T-helper 1 cell treated with Interleukin-12 subunit alpha and Interleukin-12 subunit beta and Interleukin-4 antibody, amounts not matched to agents 30 μg/mL and 1 μg/mL, for 36 hours (primary cell): Measurements from ENCODE around the gene DNAJC8.

Experiments
- H3K27ac Mint-ChIP-seq: one replicate; pipeline ENCODE4 v1.8.0; 2021; ENCODE audit warnings: mild to moderate bottlenecking, mixed read lengths
- H3K27me3 Mint-ChIP-seq: one replicate; pipeline ENCODE4 v1.8.0; 2021; ENCODE audit warnings: low read depth, mixed read lengths
- H3K36me3 Mint-ChIP-seq: one replicate; pipeline ENCODE4 v1.8.0; 2021; ENCODE audit warnings: low read depth, mixed read lengths
- H3K4me1 Mint-ChIP-seq: one replicate; pipeline ENCODE4 v1.8.0; 2021; ENCODE audit warnings: low read depth, mixed read lengths
- H3K4me3 Mint-ChIP-seq: one replicate; pipeline ENCODE4 v1.8.0; 2021; ENCODE audit warnings: mild to moderate bottlenecking, moderate library complexity, mixed read lengths
- H3K9me3 Mint-ChIP-seq: one replicate; pipeline ENCODE4 v1.8.0; 2021; ENCODE audit warnings: mixed read lengths

The DNAJC8 gene

DNA sequence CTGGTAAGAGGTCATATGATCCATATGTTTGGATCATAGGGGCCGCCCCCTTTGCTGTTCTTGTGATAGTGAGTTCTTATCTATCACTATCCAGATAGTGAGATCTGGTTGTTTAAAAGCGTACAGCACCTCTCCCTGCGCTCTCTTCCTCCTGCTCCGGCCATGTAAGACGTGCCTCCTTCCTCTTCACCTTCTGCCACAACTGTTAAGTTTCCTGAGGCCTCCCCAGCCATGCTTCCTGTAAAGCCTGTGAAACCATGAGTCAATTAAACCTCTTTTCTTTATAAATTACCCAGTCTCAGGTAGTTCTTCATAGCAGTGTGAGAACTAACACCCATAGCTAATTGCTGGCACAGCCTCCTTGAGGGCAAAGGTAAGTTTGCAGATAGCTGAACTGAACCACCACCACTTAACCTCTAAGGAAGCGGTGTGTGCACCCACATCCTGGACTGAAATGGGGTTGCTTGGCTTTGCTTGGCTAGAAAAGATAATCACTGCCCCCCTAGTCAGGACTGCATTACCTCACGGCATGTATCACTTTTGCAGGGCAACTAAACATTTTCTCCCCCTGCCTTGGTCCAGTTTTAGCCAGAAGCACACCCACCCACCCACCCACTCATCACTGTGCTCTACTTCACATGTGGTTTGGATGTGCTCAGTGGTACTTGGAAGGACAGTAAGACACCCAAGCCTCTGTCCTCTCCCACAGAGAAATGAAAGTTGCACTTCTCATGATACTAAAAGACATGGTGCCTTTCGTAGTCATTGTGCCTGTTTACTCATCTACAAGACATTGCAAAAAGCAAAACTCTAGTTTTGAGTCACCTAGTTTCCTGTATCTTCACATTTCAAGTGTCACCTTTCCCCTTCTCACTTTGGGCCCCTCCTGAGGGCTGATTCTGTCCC is 33.2 kb downstream of the DNAJC8 start:
- Mint-ChIP-seq H3K4me1 (peaks cover 52% of the 10 kb centered on the region), H3K4me3 (peak overlapping the region; percentile 84), H3K27me3 (peaks cover 11% of the 10 kb centered on the region), H3K27ac (peak overlapping the region; percentile 96), H3K36me3 (peaks cover 63% of the 10 kb centered on the region), H3K9me3 (peaks cover 4% of the 10 kb centered on the region)

DNA sequence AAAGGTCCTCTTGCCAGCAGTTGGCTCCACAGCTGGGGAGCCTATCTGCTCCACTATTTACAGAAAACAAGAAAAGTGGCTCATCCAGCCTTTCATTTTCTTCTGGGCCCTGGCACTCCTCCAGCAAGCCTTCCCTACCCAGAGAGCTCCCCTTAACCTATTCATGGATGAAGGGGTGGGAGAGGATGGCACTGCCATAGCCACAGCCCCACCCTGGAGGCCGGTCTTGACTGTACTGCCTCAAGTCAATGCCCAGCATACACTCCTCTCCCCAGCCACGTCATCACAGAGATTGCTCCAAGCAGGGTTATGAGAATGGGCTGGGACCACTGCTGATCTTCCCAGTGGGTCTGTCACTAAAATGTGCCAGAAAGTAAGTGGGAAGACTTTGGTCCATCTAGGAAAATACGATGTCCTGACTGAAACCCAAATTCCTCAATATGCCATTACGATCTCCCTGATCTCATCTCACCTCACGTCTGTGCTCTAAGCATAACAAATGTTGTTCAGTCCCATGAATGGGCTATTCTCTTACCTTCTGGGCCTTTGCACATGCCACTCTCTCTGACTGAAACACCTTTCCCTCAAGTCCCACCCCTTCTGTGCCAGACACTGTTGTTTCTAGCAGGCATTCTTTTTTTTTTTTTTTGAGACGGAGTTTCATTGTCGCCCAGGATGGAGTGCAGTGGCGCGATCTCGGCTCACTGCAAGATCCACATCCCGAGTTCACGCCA is 35.0 kb downstream of the DNAJC8 start:
- Mint-ChIP-seq H3K4me1 (peaks cover 44% of the 10 kb centered on the region), H3K27me3 (peaks cover 11% of the 10 kb centered on the region), H3K27ac (peak overlapping the region; percentile 55), H3K4me3 (peak overlapping the region; percentile 71), H3K36me3 (peaks cover 51% of the 10 kb centered on the region), H3K9me3 (peaks cover 4% of the 10 kb centered on the region)

DNA sequence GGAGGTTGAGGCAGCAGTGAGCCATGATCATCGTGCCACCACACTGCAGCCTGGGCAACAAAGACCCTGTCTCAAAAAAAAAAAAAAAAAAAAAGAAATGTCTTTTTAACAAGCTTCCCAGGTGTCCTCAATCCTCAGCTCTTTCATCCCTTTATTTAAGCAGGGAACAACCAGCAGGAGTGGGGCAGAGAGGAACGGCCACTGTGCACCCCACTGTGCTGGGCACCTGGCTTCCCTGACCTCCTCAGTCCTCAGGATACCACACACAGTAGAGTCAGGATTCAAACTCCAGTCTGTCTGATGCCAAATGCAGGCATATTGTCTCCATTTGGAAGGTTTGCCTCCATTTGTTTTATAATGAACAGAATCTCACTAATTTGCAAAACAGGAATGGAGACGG is 36.5 kb downstream of the DNAJC8 start:
- H3K36me3 Mint-ChIP-seq: peaks cover 47% of the 10 kb centered on the region
- peaks cover 4% of the 10 kb centered on the region for H3K9me3 Mint-ChIP-seq
- H3K4me1 Mint-ChIP-seq: peaks cover 41% of the 10 kb centered on the region
- H3K27ac Mint-ChIP-seq: no peak overlapping the region
- peaks cover 11% of the 10 kb centered on the region for H3K27me3 Mint-ChIP-seq
- no peak overlapping the region for H3K4me3 Mint-ChIP-seq

DNA sequence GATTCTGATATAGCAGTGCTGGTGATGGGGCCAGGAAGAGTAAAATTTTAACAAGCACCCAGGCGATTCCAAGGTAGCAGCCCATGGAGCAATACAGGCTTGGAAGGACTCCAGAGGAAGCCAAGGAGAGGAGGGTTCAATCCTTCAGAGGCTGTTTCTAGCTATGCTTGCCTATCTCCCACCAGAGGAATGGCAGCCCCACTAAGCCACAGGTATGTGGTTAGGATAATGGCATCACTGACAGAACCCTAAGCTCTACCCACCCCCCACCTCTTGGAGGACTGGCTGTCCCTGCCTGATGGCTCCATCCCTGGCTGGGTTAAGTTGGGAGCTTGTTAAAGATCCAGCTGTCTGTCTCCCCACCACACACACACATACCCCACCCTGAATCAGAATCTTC is 37.0 kb downstream of the DNAJC8 start:
- Mint-ChIP-seq H3K27ac (no peak overlapping the region), H3K36me3 (peaks cover 42% of the 10 kb centered on the region), H3K4me1 (peaks cover 36% of the 10 kb centered on the region), H3K27me3 (peaks cover 14% of the 10 kb centered on the region), H3K9me3 (peaks cover 4% of the 10 kb centered on the region), H3K4me3 (no peak overlapping the region)

- peaks cover 33% of the 10 kb centered on the region for H3K36me3 Mint-ChIP-seq
- no peak overlapping the region for H3K4me3 Mint-ChIP-seq
- peaks cover 26% of the 10 kb centered on the region for H3K4me1 Mint-ChIP-seq
- peaks cover 4% of the 10 kb centered on the region for H3K9me3 Mint-ChIP-seq
- no peak overlapping the region for H3K27ac Mint-ChIP-seq
- H3K27me3 Mint-ChIP-seq: peaks cover 20% of the 10 kb centered on the region
Observed at GRCh38 chr1:28194326-28195035, 38.3 kb downstream of the DNAJC8 start.

- Mint-ChIP-seq H3K4me3 (no peak overlapping the region), H3K36me3 (peaks cover 26% of the 10 kb centered on the region), H3K4me1 (peaks cover 19% of the 10 kb centered on the region), H3K9me3 (no peaks in the 10 kb centered on the region), H3K27ac (no peak overlapping the region), H3K27me3 (peaks cover 16% of the 10 kb centered on the region)
Observed at GRCh38 chr1:28193701-28194161, 39.1 kb downstream of the DNAJC8 start.

DNA sequence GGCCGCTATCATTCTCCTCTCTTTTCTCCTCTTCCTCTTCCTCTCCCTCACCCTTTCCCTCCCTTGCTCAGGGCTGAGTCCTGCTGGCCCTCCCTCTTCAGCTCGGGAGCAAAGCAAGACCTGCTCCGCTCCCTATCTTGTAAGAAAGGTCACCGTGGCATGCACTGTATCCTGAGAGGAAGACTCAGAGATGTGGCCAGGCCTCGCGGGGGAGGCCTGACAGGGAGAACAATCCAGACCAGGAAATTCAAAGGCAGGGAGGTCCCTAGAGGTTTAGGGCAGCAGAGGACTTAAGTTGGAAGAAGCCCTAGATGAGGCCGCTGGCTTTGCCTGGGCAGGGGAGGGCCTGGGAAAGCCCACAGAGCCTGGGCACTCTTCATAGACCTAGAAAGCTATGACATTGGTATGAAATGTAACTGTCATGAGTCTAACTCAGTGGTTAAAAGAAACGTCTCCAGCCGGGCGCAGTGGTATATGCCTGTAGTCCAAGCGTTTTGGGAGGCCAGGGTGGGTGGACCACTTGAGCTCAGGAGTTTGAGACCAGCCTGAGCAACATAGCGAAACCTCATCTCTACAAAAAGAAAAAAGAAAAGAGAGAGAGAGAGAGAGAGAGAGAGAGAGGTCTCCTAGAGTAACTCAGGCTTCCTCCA is 41.7 kb downstream of the DNAJC8 start:
- Mint-ChIP-seq H3K27ac (peak overlapping the region; percentile 33), H3K9me3 (no peaks in the 10 kb centered on the region), H3K27me3 (peaks cover 15% of the 10 kb centered on the region), H3K4me3 (no peak overlapping the region), H3K36me3 (peaks cover 5% of the 10 kb centered on the region), H3K4me1 (peaks cover 2% of the 10 kb centered on the region)

GRCh38 chr1:28190337-28190979 is 42.4 kb downstream of the DNAJC8 start:
- H3K27me3 Mint-ChIP-seq: peaks cover 20% of the 10 kb centered on the region
- H3K9me3 Mint-ChIP-seq: no peaks in the 10 kb centered on the region
- no peak overlapping the region for H3K4me3 Mint-ChIP-seq
- peaks cover 2% of the 10 kb centered on the region for H3K4me1 Mint-ChIP-seq
- peaks cover 5% of the 10 kb centered on the region for H3K36me3 Mint-ChIP-seq
- no peak overlapping the region for H3K27ac Mint-ChIP-seq

DNA sequence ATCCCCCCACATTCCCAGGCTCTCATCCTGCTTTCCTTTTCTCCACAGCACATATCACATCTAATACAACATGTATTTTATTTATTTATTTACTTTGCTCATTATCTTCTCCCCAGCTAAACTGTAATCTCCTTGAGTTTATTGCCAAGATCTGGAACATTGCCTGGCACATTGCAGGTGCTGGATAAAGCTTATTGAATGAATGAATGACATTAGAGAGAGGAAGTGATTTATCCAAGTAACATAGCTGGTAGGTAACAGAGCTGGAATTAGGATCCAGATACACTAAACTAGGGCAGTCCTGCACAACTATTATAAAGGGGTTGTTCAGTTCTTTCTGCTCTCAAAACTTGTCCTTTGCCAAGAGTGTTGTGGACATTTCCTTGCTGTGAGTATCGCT is 47.8 kb downstream of the DNAJC8 start:
- no peaks in the 10 kb centered on the region for H3K9me3 Mint-ChIP-seq
- no peak overlapping the region for H3K4me3 Mint-ChIP-seq
- peaks cover 8% of the 10 kb centered on the region for H3K36me3 Mint-ChIP-seq
- peaks cover 13% of the 10 kb centered on the region for H3K4me1 Mint-ChIP-seq
- H3K27me3 Mint-ChIP-seq: peaks cover 45% of the 10 kb centered on the region
- H3K27ac Mint-ChIP-seq: no peak overlapping the region

GRCh38 chr1:28180306-28181305 is 52.2 kb downstream of the DNAJC8 start:
- peaks cover 22% of the 10 kb centered on the region for H3K4me1 Mint-ChIP-seq

GRCh38 chr1:28178690-28179485 is 53.9 kb downstream of the DNAJC8 start:
- no peaks in the 10 kb centered on the region for H3K9me3 Mint-ChIP-seq
- H3K4me3 Mint-ChIP-seq: no peak overlapping the region
- peaks cover 2% of the 10 kb centered on the region for H3K36me3 Mint-ChIP-seq
- no peak overlapping the region for H3K27ac Mint-ChIP-seq
- H3K4me1 Mint-ChIP-seq: peaks cover 24% of the 10 kb centered on the region
- peaks cover 80% of the 10 kb centered on the region for H3K27me3 Mint-ChIP-seq

More at GRCh38 chr1:28180306-28181305, 52.2 kb downstream of the DNAJC8 start:
- H3K9me3 Mint-ChIP-seq: no peaks in the 10 kb centered on the region
- H3K4me3 Mint-ChIP-seq: peak overlapping the region; percentile 52
- H3K36me3 Mint-ChIP-seq: peaks cover 8% of the 10 kb centered on the region
- peaks cover 72% of the 10 kb centered on the region for H3K27me3 Mint-ChIP-seq
- H3K27ac Mint-ChIP-seq: peak overlapping the region; percentile 55
